Activated naive CD4-positive, alpha-beta T cell treated with anti-CD3 and anti-CD28 coated beads, Interleukin-2, amount 50 U/mL, for 24 hours (primary cell): ENCODE measurements around the gene COPA.
A peak's percentile ranks its signal among the peaks of the same experiment; 100 is the strongest.
"Not testable (repeated sequence)": the region's sequence is repeated elsewhere in the genome, so short reads cannot be mapped to it uniquely, and the experiment has no call there.

Source experiments
- H3K27ac Mint-ChIP-seq: one replicate; pipeline ENCODE4 v1.8.0; 2021; ENCODE audit warnings: mild to moderate bottlenecking, mixed read lengths
- H3K27me3 Mint-ChIP-seq: one replicate; pipeline ENCODE4 v1.8.0; 2021; ENCODE audit warnings: mixed read lengths
- H3K36me3 Mint-ChIP-seq: one replicate; pipeline ENCODE4 v1.8.0; 2021; ENCODE audit warnings: mixed read lengths
- H3K4me1 Mint-ChIP-seq: one replicate; pipeline ENCODE4 v1.8.0; 2021; ENCODE audit warnings: mixed read lengths
- H3K4me3 Mint-ChIP-seq: one replicate; pipeline ENCODE4 v1.8.0; 2021; ENCODE audit warnings: mild to moderate bottlenecking, mixed read lengths
- H3K9me3 Mint-ChIP-seq: one replicate; pipeline ENCODE4 v1.8.0; 2021; ENCODE audit warnings: mixed read lengths

The COPA gene

DNA sequence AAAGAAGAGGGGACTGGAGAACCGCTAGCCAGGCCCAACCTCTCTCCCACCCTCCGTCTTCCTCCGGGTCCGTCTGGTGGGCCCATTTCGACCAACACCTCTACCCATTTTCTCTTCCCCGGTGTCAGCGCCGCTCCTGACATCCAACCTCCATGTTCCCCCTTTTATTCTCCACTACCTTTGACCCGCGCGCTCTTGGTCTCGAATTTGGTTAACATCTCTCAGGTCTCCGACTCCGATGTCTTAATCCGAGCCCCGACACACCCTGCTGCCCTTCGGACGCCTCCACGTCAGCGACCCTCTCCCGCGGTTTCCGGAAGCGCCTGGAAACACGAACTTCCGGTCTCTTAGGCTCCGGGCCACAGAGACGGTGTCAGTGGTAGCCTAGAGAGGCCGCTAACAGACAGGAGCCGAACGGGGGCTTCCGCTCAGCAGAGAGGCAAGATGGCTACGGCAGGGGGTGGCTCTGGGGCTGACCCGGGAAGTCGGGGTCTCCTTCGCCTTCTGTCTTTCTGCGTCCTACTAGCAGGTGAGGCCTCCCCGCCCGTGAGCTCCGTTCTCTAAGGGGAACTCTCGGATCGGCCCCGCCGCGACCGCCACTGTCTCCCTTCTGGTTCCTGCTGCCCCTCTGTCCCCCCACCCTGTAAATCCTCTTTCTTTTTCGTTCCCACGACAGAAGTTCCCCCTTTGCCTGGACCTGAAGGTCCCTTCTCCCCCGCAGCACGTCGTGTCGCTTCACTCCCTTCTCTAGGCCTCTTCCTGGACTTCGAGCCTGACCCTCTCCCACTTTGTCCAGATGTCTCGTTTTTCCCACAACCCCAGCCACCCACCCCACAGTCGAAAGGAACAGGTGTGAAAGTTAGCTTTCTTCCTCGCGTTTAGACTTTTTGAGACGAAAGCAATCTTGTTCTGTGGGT is at the start of gene COPA, which contains the start of gene NCSTN:
COPA (minus strand) TSS at position 298 of the 917 bp plus-strand sequence; CDS start at position 218, 80 bp downstream.
NCSTN (plus strand) TSS at position 431 of the 917 bp plus-strand sequence; CDS start at position 445, 14 bp downstream.
- H3K4me3 Mint-ChIP-seq = peak within 1 kb of the TSS; percentile 100
- peak within 1 kb of the TSS; percentile 100 for H3K27ac Mint-ChIP-seq
- H3K4me1 Mint-ChIP-seq = peaks cover 62% of the 10 kb centered on the region
- peaks cover 19% of the 10 kb centered on the region for H3K36me3 Mint-ChIP-seq
- H3K27me3 Mint-ChIP-seq = no peaks in the 10 kb centered on the region
- H3K9me3 Mint-ChIP-seq = no peaks in the 10 kb centered on the region

DNA sequence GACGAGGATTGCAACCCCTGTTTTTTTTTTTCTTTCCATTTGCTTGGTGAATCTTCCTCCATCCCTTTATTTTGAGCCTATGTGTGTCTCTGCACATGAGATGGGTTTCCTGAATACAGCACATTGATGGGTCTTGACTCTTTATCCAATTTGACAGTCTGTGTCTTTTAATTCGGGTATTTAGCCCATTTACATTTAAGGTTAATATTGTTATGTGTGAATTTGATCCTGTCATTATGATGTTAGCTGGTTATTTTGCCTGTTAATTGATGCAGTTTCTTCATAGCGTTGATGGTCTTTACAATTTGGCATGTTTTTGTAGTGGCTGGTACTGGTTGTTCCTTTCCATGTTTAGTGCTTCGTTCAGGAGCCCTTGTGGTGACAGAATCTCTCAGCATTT is 45.4 kb upstream of the COPA start:
- H3K9me3 Mint-ChIP-seq, H3K27ac Mint-ChIP-seq, H3K4me1 Mint-ChIP-seq, H3K27me3 Mint-ChIP-seq, H3K4me3 Mint-ChIP-seq, H3K36me3 Mint-ChIP-seq: not testable (repeated sequence)

DNA sequence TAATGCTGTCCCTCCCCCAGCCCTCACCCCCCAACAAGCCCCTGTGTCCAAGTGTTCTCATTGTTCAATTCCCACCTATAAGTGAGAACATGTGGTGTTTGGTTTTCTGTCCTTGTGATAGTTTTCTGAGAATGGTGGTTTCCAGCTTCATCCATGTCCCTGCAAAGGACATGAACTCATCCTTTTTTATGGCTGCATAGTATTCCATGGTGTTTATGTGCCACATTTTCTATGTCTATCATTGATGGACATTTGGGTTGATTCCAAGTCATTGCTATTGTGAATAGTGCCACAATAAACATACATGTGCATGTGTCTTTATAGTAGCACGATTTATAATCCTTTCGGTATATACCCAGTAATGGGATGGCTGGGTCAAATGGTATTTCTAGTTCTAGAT is 41.8 kb upstream of the COPA start:
- not testable (repeated sequence) for H3K27ac Mint-ChIP-seq, H3K36me3 Mint-ChIP-seq, H3K27me3 Mint-ChIP-seq, H3K9me3 Mint-ChIP-seq, H3K4me1 Mint-ChIP-seq, H3K4me3 Mint-ChIP-seq

DNA sequence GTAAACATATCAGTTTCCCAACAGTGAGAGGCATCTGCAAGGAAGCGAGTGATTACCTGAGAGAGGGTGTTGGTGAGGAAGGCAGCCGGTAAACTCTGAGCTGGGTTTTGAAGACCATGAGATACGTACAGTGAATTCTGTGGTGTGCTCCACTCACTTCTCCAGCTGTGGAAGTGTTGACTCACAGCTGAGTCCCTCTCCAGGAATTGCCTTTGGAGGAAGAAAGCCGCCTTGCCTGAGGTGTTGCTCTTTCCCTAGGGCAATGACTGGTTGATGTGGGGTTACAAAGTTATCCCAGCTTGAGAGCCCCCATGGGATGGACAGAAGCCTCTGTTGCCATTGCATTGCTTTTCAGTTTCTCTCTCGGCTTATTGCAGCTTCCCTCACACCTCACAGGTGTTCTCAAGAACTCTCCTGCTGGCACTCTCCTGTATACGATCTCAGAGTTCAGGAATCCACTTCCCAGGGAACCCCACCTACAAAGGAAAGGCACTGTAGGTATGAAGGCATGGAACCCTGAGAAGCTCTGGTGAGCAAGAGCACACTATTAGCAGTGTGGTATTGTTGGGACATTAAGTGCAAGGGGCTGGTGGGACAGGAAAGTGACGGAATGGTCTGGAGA is 34.6 kb upstream of the COPA start:
- no peak overlapping the region for H3K4me3 Mint-ChIP-seq
- H3K27me3 Mint-ChIP-seq = no peaks in the 10 kb centered on the region
- H3K27ac Mint-ChIP-seq = no peak overlapping the region

DNA sequence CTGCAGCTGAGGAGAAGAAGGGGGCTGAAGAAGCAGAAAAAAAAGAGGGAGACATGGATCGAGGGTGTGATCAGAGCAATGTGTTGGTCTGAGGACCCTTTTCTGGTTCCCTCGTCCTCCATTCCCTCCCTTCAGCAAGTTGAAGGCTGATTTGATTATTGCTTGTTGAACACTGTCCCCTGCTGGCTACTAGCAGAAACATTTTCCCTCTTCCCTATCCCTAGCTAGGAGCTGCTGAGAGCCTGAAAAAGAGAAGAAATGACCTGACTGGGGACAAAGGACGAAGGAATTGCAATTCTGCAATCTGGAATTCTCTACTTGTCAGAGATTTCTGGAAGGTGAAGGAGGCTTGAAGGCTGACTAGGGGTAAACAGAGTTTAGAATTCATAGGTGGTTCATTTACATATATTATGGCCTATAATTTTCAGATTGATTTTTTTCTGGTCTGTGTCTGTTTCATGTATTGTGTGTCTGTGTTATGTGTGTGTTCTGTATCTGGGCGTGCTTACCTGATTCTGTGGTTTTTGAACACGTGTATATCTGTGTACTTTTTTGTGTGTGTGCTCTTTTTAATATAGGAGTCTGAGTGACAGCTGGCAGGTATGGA is 33.6 kb upstream of the COPA start:
- Mint-ChIP-seq H3K4me3 (no peak overlapping the region), H3K27me3 (no peaks in the 10 kb centered on the region), H3K9me3 (no peaks in the 10 kb centered on the region), H3K27ac (no peak overlapping the region), H3K36me3 (no peaks in the 10 kb centered on the region), H3K4me1 (peaks cover 14% of the 10 kb centered on the region)

More for the DNA sequence above, 34.6 kb upstream of the COPA start:
- H3K9me3 Mint-ChIP-seq = no peaks in the 10 kb centered on the region
- peaks cover 14% of the 10 kb centered on the region for H3K4me1 Mint-ChIP-seq
- H3K36me3 Mint-ChIP-seq = no peaks in the 10 kb centered on the region

DNA sequence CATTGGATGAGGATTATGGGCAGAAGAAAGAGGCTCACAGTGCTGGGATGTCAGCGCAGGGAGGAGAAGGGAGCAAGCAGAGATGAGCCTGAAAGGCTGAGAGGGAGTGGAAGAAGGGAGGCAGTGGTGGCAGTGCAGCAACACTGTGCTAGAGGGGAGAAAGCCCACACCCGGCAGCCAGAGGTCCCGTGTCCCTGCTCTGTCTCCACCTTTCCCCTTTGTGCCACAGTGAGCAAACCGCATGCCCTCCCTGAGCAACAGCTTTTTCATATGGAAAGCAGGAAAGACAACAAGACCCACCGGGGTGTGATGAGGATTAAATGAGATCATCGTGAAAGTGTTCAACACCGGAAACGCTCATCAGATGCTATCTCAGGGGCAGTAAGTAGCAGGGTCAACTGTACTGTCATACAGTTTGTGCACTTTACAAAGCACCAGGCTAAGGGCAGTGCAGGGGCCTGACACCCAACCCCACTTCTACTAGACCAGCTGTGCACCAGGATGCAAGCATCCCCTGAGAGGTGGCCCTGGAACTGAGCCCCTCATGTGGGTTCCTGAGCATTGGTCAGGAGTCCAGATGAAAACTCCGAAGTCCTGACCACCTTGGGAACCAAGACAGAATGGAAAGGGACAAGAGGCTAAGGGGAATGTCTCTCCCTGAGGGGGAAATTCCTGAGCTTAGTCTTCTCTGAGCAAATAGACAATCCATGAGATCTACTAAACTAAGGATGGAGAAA is 32.9 kb upstream of the COPA start:
- Mint-ChIP-seq H3K9me3 (no peaks in the 10 kb centered on the region), H3K27me3 (no peaks in the 10 kb centered on the region), H3K27ac (no peak overlapping the region), H3K4me1 (peaks cover 14% of the 10 kb centered on the region), H3K4me3 (no peak overlapping the region), H3K36me3 (no peaks in the 10 kb centered on the region)

DNA sequence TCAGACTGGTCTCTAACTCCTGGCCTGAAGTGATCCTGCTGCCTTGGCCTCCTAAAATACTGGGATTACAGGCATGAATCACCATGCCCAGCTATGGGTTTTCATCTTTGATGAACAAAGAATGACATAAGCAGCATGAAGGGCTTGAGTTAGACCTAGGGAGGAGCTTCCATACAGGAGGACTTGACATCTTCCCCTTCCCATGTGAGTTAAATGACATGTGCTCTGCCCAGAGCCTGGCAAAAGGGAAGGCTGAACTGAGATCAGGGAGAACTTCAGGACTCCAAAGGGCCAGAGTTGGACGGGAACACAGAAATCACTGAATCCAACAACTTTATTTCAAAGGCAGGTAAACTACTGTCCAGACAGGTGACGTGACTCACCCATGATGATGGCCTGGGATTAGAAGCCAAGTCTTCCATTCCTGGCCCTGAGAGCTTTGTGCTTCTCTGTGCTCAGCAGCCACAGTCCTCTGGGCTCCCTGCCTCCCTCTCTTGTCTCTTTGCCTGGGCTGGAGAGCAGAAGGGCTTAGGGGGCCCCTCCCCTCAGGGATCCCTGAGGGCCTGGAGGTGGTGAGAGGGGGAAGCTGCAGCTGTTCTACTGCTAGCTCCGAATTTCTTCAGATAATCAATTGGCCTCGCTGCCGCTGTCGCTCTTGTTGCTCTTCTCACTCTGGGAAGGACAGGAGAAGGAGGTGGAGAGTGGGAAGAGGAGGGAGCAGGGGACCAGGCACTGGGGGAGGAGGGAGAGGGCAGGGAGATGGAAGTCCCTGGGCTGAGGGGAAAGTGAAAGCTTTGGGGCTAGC is 31.5 kb upstream of the COPA start:
- Mint-ChIP-seq H3K9me3 (no peaks in the 10 kb centered on the region), H3K36me3 (no peaks in the 10 kb centered on the region), H3K27me3 (no peaks in the 10 kb centered on the region), H3K4me1 (peaks cover 14% of the 10 kb centered on the region), H3K27ac (no peak overlapping the region), H3K4me3 (no peak overlapping the region)

DNA sequence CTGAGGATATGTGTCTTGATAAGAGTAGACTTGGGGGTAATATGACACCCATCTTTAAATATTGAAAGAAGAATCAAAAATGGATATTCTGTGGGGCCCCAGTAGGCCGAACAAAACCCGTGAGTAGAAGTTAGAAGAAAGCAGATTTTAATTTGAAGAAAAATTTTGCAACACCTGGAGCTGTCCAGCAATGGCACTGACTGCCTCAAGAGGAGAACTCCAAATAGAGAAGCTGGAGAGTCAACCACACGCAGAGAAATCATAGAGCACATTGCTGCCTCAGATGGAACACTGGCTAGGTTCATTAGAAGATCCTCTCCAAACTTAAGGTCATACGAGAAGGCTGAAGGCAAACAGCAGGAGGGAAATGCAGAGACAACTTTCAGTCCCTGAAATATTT is 30.6 kb upstream of the COPA start:
- Mint-ChIP-seq H3K36me3 (no peaks in the 10 kb centered on the region), H3K4me3 (no peak overlapping the region), H3K27me3 (no peaks in the 10 kb centered on the region), H3K27ac (no peak overlapping the region), H3K4me1 (peaks cover 14% of the 10 kb centered on the region), H3K9me3 (no peaks in the 10 kb centered on the region)

DNA sequence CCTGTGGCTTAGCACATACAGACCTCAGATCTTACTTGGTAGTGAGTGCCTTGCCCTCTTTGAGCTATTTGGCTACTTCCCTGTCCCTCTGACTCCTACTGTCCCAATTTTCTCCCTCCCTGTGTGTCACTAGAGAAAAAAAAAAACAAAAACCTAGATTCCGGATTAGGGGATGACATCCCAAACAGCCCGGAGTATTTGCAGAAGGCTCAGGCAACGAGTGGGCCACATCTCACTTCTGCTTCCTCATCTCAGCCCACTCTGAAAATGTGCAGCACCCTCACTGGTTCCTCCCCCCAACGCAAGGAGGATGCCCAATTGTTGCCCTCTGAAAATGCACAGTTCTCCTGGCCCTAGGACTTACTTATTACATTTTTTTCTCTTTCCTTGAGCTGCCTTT is 28.7 kb upstream of the COPA start:
- H3K27ac Mint-ChIP-seq = no peak overlapping the region
- H3K4me1 Mint-ChIP-seq = peaks cover 14% of the 10 kb centered on the region
- H3K27me3 Mint-ChIP-seq = no peaks in the 10 kb centered on the region
- no peak overlapping the region for H3K4me3 Mint-ChIP-seq
- H3K36me3 Mint-ChIP-seq = no peaks in the 10 kb centered on the region
- no peaks in the 10 kb centered on the region for H3K9me3 Mint-ChIP-seq

DNA sequence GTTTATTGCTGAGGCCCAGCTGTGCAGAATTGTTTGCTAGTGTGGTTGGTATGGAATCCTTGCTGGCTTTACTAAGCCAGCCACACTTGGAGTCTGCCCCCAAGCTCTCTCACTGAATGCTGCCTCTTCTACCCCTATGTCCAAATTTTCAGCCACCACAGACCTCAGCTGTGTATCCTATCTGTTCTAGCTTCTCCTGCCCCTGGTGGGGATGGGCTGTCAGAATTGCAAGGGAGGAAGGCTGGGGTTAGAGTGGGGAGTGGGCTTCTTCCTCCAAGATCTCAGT is 28.2 kb upstream of the COPA start:
- Mint-ChIP-seq H3K27me3 (no peaks in the 10 kb centered on the region), H3K27ac (no peak overlapping the region), H3K4me1 (peaks cover 9% of the 10 kb centered on the region), H3K36me3 (no peaks in the 10 kb centered on the region), H3K4me3 (no peak overlapping the region), H3K9me3 (no peaks in the 10 kb centered on the region)

DNA sequence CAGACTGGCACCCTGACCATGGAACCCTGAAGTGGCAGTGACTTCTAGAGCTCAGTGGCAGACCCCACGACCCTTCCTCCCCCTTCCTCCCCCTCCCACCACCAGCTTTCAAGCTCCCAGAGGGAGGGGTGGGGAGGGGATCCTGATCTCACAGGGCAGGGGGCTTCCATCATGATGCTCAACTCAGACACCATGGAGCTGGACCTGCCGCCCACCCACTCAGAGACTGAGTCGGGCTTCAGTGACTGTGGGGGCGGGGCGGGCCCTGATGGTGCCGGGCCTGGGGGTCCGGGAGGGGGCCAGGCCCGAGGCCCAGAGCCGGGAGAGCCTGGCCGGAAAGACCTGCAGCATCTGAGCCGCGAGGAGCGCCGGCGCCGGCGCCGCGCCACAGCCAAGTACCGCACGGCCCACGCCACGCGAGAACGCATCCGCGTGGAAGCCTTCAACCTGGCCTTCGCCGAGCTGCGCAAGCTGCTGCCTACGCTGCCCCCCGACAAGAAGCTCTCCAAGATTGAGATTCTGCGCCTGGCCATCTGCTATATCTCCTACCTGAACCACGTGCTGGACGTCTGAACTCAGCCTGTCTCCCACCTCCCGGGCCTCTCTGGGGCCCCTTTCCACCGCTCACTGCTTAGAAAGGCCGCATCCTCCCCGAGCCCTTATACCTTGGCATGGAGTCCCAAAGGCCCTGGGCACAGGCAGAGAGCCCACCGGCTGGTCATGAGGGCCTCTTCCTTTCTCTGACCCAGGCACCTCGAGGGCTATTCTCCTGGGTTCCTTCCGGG is 27.7 kb upstream of the COPA start:
- H3K27me3 Mint-ChIP-seq = no peaks in the 10 kb centered on the region
- no peaks in the 10 kb centered on the region for H3K9me3 Mint-ChIP-seq
- no peak overlapping the region for H3K4me3 Mint-ChIP-seq
- no peaks in the 10 kb centered on the region for H3K36me3 Mint-ChIP-seq
- peaks cover 4% of the 10 kb centered on the region for H3K4me1 Mint-ChIP-seq
- no peak overlapping the region for H3K27ac Mint-ChIP-seq

DNA sequence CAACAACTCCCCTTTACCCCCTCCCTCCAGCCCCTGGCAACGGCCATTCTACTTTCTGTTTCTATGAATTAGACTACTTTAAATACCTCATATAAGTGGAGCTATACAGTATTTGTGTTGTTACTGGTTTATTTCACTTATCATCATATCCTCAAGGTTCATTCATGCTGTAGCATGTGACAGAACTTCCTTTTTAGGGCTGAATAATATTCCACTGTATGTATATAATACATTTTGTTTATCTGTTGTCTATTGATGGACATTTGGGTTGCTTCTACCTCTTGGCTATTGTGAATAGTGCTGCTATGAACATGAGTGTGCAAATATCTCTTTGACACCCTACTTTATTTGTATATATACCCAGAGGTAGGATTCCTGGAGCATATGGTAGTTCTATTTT is 26.0 kb upstream of the COPA start:
- Mint-ChIP-seq H3K27me3 (no peaks in the 10 kb centered on the region), H3K4me3 (no peak overlapping the region)

DNA sequence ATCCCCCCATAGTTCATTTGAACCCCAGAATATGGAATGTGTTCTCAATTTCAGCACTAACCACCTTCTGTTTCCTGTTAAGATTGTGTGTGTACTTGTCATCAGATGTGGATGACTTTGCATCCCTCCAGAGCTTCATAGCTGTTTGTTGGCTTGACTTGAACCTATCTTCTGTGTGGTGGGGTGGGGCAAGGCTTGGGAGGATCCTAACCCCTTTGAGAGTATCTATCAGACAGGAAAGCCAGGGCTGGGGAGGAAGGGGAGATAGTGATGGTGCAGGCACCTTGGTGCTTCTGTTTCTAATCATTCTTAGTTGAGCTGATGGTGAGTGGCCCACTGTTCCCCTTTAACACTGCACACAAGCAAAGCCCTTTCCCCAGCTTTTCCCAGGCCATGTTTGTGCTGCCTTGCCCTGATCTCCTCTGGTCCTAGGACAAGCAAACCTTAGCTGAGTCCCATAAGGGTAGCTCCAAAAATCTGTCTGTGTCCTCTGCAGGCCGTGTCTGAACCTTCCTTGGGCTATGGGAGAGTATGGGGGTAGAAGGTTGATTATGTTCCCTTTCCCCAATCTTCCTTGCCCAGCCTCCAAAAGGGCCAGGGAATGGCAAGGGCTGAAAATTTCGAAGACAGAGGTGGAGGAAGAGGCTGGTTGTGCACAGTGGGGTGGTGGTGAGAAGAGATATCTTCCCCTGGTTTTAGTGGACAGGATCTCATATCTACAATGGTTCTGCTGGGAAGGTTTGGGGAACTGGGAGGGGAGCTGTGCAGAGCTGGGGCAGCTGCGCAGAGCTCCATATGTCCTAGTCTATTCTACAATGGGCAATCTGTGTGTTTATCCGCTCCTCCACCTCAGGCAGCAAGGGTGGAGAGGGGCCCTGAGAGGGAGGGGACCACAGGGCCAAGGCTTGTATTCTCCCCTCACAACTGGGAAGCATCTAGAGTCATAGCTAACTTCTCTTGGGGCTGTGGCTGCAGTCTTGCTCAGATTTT is 25.2 kb upstream of the COPA start:
- H3K4me1 Mint-ChIP-seq = no peaks in the 10 kb centered on the region
- H3K4me3 Mint-ChIP-seq = no peak overlapping the region
- H3K36me3 Mint-ChIP-seq = no peaks in the 10 kb centered on the region

More for the DNA sequence above, 26.0 kb upstream of the COPA start:
- no peaks in the 10 kb centered on the region for H3K4me1 Mint-ChIP-seq
- H3K27ac Mint-ChIP-seq = no peak overlapping the region
- no peaks in the 10 kb centered on the region for H3K36me3 Mint-ChIP-seq
- no peaks in the 10 kb centered on the region for H3K9me3 Mint-ChIP-seq

More for the DNA sequence above, 25.2 kb upstream of the COPA start:
- Mint-ChIP-seq H3K27ac (no peak overlapping the region), H3K9me3 (no peaks in the 10 kb centered on the region), H3K27me3 (no peaks in the 10 kb centered on the region)
